ENCODE data around the gene OR6N2.

The OR6N2 gene

DNA sequence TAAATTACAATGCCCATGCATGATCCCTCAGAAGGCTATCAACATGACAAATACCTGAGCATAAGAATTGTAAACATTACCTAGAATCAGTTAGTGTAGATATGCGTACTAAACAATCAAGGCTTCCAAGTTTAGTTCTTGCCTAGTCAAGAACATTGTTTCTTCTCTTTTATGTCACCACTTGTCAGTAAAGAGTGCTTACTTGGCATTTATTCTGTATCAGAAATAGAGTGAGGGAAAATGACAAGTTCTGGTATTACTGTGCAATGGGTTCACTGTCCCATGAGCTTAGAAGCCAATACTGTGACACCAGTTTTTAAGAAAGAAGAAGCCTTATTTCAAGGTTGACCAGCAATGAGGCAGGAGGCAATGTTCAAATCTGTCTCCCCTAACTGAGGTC, 22.7 kb upstream of the OR6N2 start:
- no peak overlapping the region for H3K4me3 ChIP-seq (ENCODE audit: low read length)
- DNase-seq (ENCODE audit: low read depth): no peak
- TF ChIP-seq CTCF (conservative IDR thresholded peaks at IDR 0.05; ENCODE audit: low read length): no peak

- no peak for TF ChIP-seq CTCF (conservative IDR thresholded peaks at IDR 0.05; ENCODE audit: low read length)
- DNase-seq (ENCODE audit: low read depth): no peak
- H3K4me3 ChIP-seq (ENCODE audit: low read length): no peak overlapping the region
Measured at GRCh38 chr1:158801396-158801795, 20.4 kb upstream of the OR6N2 start.

DNA sequence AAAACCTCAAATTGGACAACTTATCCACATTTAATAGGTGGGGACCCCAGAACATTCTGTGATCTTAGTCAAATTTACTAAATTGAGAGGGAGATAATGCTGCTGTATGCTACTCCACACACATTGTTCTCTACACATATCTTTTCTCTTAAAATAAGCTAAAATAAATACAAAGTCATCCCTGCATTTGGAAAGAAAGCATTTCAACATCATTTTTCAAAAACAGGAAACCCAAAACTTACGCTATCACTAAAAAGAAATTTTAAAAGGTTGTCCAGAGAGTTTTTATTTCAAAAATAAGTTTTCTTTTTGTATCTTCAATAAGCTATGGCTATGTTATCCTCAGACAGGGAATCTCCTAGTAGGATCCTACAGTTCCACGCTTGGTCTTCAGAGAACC, 19.5 kb upstream of the OR6N2 start:
- no peak overlapping the region for H3K4me3 ChIP-seq (ENCODE audit: low read length)
- no peak for TF ChIP-seq CTCF (conservative IDR thresholded peaks at IDR 0.05; ENCODE audit: low read length)
- no peak for DNase-seq (ENCODE audit: low read depth)

GRCh38 chr1:158799689-158800088, 18.7 kb upstream of the OR6N2 start:
- TF ChIP-seq CTCF (conservative IDR thresholded peaks at IDR 0.05; ENCODE audit: low read length): no peak
- no peak for DNase-seq (ENCODE audit: low read depth)
- H3K4me3 ChIP-seq (ENCODE audit: low read length): no peak overlapping the region

- DNase-seq (ENCODE audit: low read depth): no peak
- no peak overlapping the region for H3K4me3 ChIP-seq (ENCODE audit: low read length)
- no peak for TF ChIP-seq CTCF (conservative IDR thresholded peaks at IDR 0.05; ENCODE audit: low read length)
Measured at GRCh38 chr1:158798531-158798930, 17.5 kb upstream of the OR6N2 start.

- no peak for DNase-seq (ENCODE audit: low read depth)
- TF ChIP-seq CTCF (conservative IDR thresholded peaks at IDR 0.05; ENCODE audit: low read length): no peak
- H3K4me3 ChIP-seq (ENCODE audit: low read length): no peak overlapping the region
Measured at GRCh38 chr1:158794247-158794646, 13.2 kb upstream of the OR6N2 start.

DNA sequence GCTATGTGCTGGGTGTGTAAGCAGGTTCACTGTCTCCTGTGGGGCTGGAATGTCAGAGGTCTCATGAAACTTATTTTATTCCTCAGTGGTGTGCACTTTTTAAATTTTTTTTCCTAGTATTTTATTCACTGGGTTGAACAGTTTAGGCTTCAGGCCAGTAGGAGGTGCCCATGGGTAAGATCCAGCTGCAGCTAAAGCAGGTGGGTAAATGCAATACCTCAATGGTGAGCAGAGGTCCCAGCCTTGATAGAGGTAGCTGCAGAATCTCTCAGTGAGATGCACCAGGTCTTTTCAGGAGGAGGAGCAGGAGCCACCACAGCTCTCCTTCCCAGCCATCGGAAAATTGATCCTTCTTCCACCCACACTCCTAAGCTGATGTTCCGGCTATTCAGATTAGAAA, 12.6 kb upstream of the OR6N2 start:
- no peak for TF ChIP-seq CTCF (conservative IDR thresholded peaks at IDR 0.05; ENCODE audit: low read length)
- no peak for DNase-seq (ENCODE audit: low read depth)
- H3K4me3 ChIP-seq (ENCODE audit: low read length): no peak overlapping the region

Data from AG10803 (cell line).